Neural cell (in vitro differentiated cells): ENCODE data around the gene SHC2. TPM values are rescaled to one million over a fixed set of nuclear protein-coding genes. Genes with fewer than 3 reads are reported as not detected.

Experiments used
- H2AFZ ChIP-seq: fragments of 200-600, 300-800 bp; sonication (generic), shearing (Covaris generic); 2 replicates; pipeline ENCODE4 v1.6.0; 2014; ENCODE audit warnings: low read depth, mild to moderate bottlenecking, antibody characterized with exemption, low read length, moderate library complexity
- H3F3A ChIP-seq: fragments of 200-600 bp; shearing (Covaris generic); 2 replicates; pipeline ENCODE4 v1.6.1; 2016; ENCODE audit warnings: mild to moderate bottlenecking, moderate library complexity, mixed read lengths, antibody characterized with exemption, low read length; ENCODE audit not compliant: insufficient read depth, poor library complexity, severe bottlenecking
- H3K27ac ChIP-seq: fragments of 200-600, 300-800 bp; sonication (generic), shearing (Covaris generic); 2 replicates; pipeline ENCODE4 v1.5.1; 2014; ENCODE audit warnings: mild to moderate bottlenecking, low read length, moderate library complexity
- H3K27me3 ChIP-seq: fragments of 300-800, 200-600 bp; sonication (generic), shearing (Covaris generic); 2 replicates; pipeline ENCODE4 v1.6.0; 2014; ENCODE audit warnings: mild to moderate bottlenecking, low read depth, low read length, moderate library complexity; ENCODE audit not compliant: insufficient read depth
- H3K36me3 ChIP-seq: fragments of 300-800, 200-600 bp; sonication (generic), shearing (Covaris generic); 2 replicates; pipeline ENCODE4 v1.5.1; 2014; ENCODE audit warnings: mild to moderate bottlenecking, antibody characterized with exemption, low read length, moderate library complexity; ENCODE audit not compliant: insufficient read depth
- H3K4me2 ChIP-seq: fragments of 300-800, 200-600 bp; sonication (generic), shearing (Covaris generic); 2 replicates; pipeline ENCODE4 v1.6.0; 2014; ENCODE audit warnings: mild to moderate bottlenecking, low read length
- H3K4me3 ChIP-seq: fragments of 300-800, 200-600 bp; sonication (generic), shearing (Covaris generic); 2 replicates; pipeline ENCODE4 v1.5.1; 2014; ENCODE audit warnings: mild to moderate bottlenecking, low read length, moderate library complexity
- H3K79me2 ChIP-seq: fragments of 200-600 bp; shearing (Covaris generic); replicated peaks from 2 replicates; pipeline ENCODE4 v1.6.0; 2014; ENCODE audit warnings: mild to moderate bottlenecking, low read length, moderate library complexity; ENCODE audit not compliant: insufficient read depth
- H3K9ac ChIP-seq: fragments of 300-800, 200-600 bp; sonication (generic), shearing (Covaris generic); 2 replicates; pipeline ENCODE4 v1.6.1; 2016; ENCODE audit warnings: mild to moderate bottlenecking, low read length, mixed read lengths
- H3K9me2 ChIP-seq: fragments of 200-600 bp; shearing (Covaris generic); 2 replicates; pipeline ENCODE4 v1.6.1; 2016; ENCODE audit warnings: mild to moderate bottlenecking, low read length, mixed read lengths; ENCODE audit not compliant: insufficient read depth
- H3K9me3 ChIP-seq: fragments of 200-600, 300-800 bp; sonication (generic), shearing (Covaris generic); 2 replicates; pipeline ENCODE4 v1.6.1; 2016; ENCODE audit warnings: mild to moderate bottlenecking, mixed run types, low read length, moderate library complexity, mixed read lengths
- H4K20me1 ChIP-seq: fragments of 200-600 bp; shearing (Covaris generic); 2 replicates; pipeline ENCODE4 v1.6.1; 2016; ENCODE audit warnings: mild to moderate bottlenecking, mixed run types; ENCODE audit not compliant: insufficient read depth
- EP300 ChIP-seq: fragments of 450-650 bp; conservative IDR thresholded peaks from 2 replicates; pipeline ENCODE4 v1.6.1; 2014; ENCODE audit warnings: antibody characterized with exemption, mild to moderate bottlenecking, moderate library complexity; ENCODE audit not compliant: poor library complexity, severe bottlenecking
- EZH2 ChIP-seq: fragments of 200-600, 300-800 bp; shearing (Covaris generic), sonication (generic); IDR thresholded peaks from 2 replicates; pipeline ENCODE4 v1.6.1; 2014; ENCODE audit warnings: antibody characterized with exemption, low read length, borderline replicate concordance, mild to moderate bottlenecking; ENCODE audit not compliant: insufficient read depth, poor library complexity, severe bottlenecking
- MXI1 ChIP-seq: fragments of 450-650 bp; conservative IDR thresholded peaks from 2 replicates; pipeline ENCODE4 v1.6.1; 2014; ENCODE audit warnings: antibody characterized with exemption, mild to moderate bottlenecking; ENCODE audit not compliant: poor library complexity, severe bottlenecking
- POLR2AphosphoS5 ChIP-seq: IDR thresholded peaks from 2 replicates; pipeline ENCODE4 v1.6.1; 2012
- RAD21 ChIP-seq: fragments of 450-650 bp; conservative IDR thresholded peaks from 2 replicates; pipeline ENCODE4 v1.6.1; 2014; ENCODE audit warnings: antibody characterized with exemption, mild to moderate bottlenecking, moderate library complexity
- REST ChIP-seq: IDR thresholded peaks from 2 replicates; pipeline ENCODE4 v1.6.1; 2012; ENCODE audit warnings: borderline replicate concordance
- SMC3 ChIP-seq: fragments of 450-650 bp; conservative IDR thresholded peaks from 2 replicates; pipeline ENCODE4 v1.6.1; 2014; ENCODE audit warnings: antibody characterized with exemption, mild to moderate bottlenecking, moderate library complexity; ENCODE audit not compliant: poor library complexity
- TAF1 ChIP-seq: IDR thresholded peaks from 2 replicates; pipeline ENCODE4 v1.6.1; 2012; ENCODE audit warnings: low read depth
- polyA plus RNA-seq: library from polyadenylated mRNA; depleted of rRNA; stranded (reverse); fragments of >200 nt; gene quantifications from 2 replicates; pipeline ENCODE4 v1.2.3, GENCODE V29; 2014
- TF ChIP-seq, protein P1 (sequence below): fragments of 450-650 bp; IDR thresholded peaks from 2 replicates; pipeline ENCODE4 v1.5.1; 2014; ENCODE audit warnings: antibody characterized with exemption, mild to moderate bottlenecking, moderate library complexity; ENCODE audit not compliant: poor library complexity, severe bottlenecking

Gene SHC2
- polyA plus RNA-seq, 1 donor from 2014 or later = 75.8 TPM

GRCh38 chr19:459724-460511, 915 bp downstream of the SHC2 start:
- Histone ChIP-seq H3K27ac (peak overlapping the region; percentile 93), H3K9me2 (no peaks in the 10 kb centered on the region), H3K4me3 (peak overlapping the region; percentile 83), H3K79me2 (peaks cover 3% of the 10 kb centered on the region), H3F3A (no peaks in the 10 kb centered on the region), H3K9me3 (no peaks in the 10 kb centered on the region), H3K36me3 (no peaks in the 10 kb centered on the region), H3K9ac (peak overlapping the region; percentile 92), H4K20me1 (no peaks in the 10 kb centered on the region), H3K27me3 (no peaks in the 10 kb centered on the region), H3K4me2 (peak overlapping the region; percentile 45), H2AFZ (peak overlapping the region; percentile 60)
- peak; percentile 45 for TF ChIP-seq RAD21
- peak; percentile 38 for TF ChIP-seq SMC3
- no peak for TF ChIP-seq EZH2
- peak; percentile 86 for TF ChIP-seq POLR2AphosphoS5

- H3K36me3 ChIP-seq = peaks cover 5% of the 10 kb centered on the region
- H3K9me3 ChIP-seq = no peaks in the 10 kb centered on the region
- H3K4me2 ChIP-seq = no peak overlapping the region
- TF ChIP-seq RAD21 = no peak
- no peak for TF ChIP-seq MXI1
- TF ChIP-seq POLR2AphosphoS5 = no peak
- no peak for TF ChIP-seq EP300
- no peak for TF ChIP-seq SMC3
- no peak for TF ChIP-seq EZH2
- no peak for TF ChIP-seq TAF1
- TF ChIP-seq, protein P1, sequence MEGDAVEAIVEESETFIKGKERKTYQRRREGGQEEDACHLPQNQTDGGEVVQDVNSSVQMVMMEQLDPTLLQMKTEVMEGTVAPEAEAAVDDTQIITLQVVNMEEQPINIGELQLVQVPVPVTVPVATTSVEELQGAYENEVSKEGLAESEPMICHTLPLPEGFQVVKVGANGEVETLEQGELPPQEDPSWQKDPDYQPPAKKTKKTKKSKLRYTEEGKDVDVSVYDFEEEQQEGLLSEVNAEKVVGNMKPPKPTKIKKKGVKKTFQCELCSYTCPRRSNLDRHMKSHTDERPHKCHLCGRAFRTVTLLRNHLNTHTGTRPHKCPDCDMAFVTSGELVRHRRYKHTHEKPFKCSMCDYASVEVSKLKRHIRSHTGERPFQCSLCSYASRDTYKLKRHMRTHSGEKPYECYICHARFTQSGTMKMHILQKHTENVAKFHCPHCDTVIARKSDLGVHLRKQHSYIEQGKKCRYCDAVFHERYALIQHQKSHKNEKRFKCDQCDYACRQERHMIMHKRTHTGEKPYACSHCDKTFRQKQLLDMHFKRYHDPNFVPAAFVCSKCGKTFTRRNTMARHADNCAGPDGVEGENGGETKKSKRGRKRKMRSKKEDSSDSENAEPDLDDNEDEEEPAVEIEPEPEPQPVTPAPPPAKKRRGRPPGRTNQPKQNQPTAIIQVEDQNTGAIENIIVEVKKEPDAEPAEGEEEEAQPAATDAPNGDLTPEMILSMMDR = no peak
- TF ChIP-seq REST = no peak
- no peaks in the 10 kb centered on the region for H3K9me2 ChIP-seq
- H3K9ac ChIP-seq = no peak overlapping the region
- H4K20me1 ChIP-seq = no peaks in the 10 kb centered on the region
- peaks cover 3% of the 10 kb centered on the region for H3K79me2 ChIP-seq
- no peaks in the 10 kb centered on the region for H3F3A ChIP-seq
- no peak overlapping the region for H2AFZ ChIP-seq
- H3K4me3 ChIP-seq = peak overlapping the region; percentile 83
- H3K27me3 ChIP-seq = no peaks in the 10 kb centered on the region
- H3K27ac ChIP-seq = no peak overlapping the region
Observed at GRCh38 chr19:458091-459042, 2.5 kb downstream of the SHC2 start.
